Ramos (cell line): ENCODE results near the gene HOXB6.

ENCODE experiments used
- in situ Hi-C: fragments of 300-500 bp; cut with MboI; formaldehyde crosslinking; loops from one replicate; pipeline ENCODE4 v1.14.3; 2022; ENCODE audit warnings: low sequenced_read_pairs; ENCODE audit not compliant: unreplicated experiment

Gene HOXB6

DNA sequence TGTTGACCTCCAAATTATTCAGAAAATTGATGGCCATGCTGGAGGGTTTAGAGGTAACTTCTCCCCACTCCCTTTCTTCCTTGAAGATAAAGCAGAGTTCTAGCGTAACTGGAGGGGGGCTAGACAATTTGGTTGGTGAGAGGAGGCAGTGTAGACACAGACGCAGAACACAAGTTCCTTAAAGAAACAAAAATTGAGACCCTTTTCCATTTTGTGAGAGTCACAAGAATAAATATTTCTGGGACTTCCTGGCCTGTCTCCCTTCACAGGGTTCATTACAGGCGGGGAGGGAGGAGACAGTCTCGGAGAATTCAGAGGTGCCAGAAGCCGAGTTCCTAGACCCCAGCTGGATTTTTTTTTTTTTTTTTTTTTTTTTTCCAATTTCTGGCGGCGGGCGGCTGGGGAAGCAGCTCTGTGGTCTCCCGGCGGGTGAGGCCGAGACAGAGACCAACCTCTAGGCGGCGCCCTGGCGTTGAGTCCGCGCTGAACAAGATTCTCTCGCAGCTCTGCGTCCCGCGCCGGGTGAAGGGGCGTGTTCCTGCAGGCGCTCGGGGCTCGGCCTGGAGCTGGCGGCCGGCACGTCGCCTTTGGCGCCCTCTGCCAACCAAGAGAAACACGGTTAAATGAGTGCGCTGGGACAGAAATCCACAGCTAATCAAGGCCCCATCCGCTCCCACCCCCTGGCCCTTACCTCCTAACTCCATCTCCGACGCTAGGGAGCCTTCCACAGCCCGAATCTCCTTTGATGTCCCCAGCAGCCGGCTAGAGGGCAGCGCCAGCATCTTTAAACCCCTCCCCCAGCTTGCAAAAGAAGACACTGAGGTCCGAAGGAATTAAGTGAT is 31.6 kb upstream of the HOXB6 start:
- in situ Hi-C loops, result no loop called here

DNA sequence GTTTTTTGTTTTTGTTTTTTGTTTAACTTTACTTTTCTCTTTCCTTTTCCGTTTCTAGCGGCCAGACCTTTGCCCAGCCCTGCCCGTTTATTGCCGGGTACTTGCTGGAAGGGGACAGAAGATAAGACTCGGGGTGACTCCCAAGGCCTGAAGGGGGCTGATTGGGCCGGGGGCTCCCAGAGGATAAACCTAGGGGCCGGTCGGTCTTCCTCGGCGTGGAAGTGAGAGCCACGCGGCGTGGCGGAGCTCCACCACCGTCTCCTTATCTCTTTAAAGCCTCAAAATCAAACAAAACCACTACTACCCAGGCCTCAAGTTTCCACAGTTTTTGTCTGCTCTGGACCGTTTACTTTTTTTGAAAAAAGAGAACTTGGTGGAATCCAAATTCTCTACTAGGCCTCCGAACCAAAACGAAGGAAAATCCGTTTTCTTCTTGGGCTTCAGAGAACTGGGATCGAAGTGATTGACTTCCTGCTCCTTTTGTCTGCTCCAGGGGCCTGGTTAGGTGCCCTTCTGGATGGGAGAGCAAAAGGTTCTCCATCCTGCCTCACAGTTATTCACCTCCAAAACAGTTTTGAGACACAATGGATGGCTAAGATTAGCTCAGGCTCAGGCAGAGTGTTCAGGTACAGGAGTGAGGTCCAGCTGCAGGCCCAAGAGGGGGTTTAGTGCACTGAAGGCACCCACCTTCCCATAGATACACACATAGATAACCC is 29.9 kb upstream of the HOXB6 start:
- in situ Hi-C loops, result no loop called here

DNA sequence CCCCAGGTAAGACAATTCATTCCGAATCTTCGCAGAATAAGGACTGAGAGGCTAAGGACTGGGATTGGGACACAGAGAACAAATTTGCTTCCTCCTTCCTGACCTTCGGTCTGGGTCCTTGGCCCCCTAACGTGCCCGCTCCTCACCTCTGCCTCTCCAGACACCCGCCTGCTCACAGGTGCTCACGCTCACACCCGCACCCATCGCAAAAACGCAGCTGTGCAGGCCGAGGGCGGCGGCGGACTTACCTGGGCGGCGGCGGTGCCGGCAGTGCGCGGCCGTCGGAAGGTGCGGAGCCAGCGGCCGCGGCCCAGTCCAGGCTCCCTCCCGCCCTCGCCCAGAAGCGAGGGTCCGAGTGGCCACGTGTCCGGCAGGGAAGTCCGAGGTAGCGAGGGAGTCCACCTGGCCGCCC is 28.5 kb upstream of the HOXB6 start:
- in situ Hi-C loops, result no loop called here

DNA sequence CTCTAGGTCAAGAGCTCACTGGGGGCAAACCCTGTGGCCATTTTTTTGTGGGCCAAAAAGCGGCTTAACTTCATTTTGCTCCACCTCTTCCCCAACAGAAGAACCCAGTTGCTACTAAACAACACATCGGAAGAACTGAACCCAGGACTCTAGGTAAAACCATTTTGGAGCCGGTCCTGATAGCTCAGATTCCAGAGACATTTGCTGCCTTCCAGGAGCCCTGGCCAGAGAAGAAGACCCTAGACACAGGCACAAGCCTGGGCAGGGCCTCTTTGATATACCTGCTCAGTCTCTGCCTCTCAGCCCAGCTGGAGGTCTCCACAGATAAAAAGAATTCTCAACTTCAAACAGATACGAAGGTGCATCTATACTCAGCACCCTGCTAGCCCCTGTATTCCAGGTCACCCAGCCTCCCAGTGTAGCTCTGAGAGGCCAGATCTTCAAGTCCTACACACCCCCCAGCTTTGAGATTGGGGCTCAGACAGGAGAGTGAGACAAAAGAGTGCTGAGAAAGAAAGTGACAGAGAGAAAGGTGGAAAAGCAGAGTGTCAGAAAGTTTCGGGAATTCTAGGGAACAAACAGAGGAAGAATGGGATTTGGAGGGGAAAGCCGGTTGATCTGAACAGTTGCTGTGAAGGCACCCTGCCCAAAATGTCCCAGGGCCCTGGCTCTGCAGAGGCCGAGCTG is 27.9 kb upstream of the HOXB6 start:
- in situ Hi-C loops, result no loop called here

- in situ Hi-C loops, result no loop called here
Measured at GRCh38 chr17:48631693-48632578, 27.1 kb upstream of the HOXB6 start.

DNA sequence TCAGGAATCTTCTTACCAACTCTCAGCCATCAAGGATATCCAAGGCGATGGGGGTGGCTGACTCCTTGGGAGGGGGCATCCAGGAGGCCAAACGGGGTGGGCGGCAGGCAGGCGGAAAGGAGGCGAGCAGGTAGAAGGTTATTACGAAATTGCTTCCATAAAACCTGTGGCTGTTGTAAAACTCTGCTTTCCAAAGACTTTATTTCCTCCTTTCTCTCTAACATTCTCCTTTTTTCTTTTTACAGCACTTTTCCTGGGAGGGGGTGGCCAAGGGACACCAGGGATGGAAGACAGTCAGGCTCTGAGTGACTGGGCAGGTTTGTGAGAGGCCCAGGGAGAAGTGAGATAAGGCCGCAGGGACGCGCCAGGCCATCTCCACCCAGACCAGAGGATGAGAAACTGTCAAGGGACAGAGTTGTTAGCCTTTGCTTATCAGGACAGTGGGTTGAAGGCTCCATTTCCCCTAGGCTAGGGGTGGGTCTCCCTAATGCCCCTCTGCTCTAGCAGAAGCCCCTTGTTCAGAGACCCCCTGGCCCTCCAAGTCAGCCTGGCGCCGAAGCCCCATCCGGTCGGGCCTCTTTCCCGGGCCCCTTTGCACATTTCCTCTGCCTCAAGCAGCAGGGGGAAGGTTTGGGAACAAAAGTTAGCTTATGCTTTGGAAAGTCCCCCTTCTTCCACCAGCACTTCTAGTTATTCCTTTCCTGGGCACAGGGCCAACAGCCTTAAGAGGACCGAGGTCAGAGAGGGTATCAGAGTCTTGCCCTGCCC is 26.3 kb upstream of the HOXB6 start:
- in situ Hi-C loops, result no loop called here

- in situ Hi-C loops, result no loop called here
Measured at GRCh38 chr17:48630009-48630924, 25.5 kb upstream of the HOXB6 start.

DNA sequence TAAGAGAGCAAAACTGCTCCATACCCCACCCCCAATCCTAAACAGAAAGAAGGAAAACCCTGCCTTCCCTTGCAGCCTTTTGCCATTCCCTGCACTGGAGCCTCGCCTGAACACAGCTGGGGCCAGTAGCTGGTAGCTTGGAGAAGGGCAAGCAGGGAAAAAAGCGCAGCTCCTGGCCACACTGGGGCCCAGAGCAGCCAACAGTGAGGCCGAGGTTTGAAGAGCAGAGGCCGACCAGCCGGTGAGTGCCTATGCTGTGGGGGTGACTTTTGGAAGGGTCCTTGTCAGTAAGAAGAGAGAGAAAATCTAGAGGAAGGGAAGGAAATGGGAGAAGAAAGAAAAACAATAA is 24.6 kb upstream of the HOXB6 start:
- in situ Hi-C loops, result no loop called here

DNA sequence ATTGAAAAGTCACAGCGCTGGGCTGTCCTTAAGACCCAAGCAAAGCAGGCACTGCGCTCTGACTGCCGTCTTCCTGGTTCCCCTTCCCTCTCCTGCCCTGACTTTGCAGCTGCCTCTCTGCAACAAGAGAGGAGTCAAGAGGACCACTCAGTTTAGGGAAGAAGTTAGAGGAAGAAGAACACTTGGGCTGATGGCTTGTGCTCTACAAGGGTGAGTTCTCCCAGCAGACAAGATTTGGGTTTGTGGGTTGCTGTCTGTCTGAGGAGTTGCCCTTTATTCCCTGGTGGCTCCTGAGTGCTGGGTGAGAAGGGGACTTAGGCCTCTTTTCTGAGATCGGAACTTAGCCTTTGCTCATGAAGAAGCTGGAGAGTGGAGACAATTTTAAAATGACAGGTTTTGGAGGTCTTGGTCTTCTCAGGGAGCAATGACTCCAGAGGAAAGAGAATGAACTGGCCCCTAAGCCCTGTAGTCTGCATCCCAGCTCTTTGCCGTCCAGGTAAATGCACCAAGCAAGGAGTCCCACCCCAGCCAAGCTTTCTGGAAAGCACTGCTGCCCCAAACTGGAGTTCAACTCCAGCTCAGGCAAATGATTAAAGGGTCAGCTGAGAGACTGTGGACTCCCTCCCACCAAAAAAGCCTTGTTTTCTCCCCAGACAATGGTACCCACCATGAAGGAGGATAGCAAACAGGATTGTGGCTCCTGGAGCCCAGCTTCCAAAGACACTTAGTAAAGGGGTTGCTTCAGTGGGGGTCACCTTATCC is 24.0 kb upstream of the HOXB6 start:
- in situ Hi-C loops, result no loop called here

- in situ Hi-C loops, result no loop called here
Measured at GRCh38 chr17:48627623-48628521, 23.1 kb upstream of the HOXB6 start.

GRCh38 chr17:48627118-48627597 is 22.4 kb upstream of the HOXB6 start:
- in situ Hi-C loops, result no loop called here

DNA sequence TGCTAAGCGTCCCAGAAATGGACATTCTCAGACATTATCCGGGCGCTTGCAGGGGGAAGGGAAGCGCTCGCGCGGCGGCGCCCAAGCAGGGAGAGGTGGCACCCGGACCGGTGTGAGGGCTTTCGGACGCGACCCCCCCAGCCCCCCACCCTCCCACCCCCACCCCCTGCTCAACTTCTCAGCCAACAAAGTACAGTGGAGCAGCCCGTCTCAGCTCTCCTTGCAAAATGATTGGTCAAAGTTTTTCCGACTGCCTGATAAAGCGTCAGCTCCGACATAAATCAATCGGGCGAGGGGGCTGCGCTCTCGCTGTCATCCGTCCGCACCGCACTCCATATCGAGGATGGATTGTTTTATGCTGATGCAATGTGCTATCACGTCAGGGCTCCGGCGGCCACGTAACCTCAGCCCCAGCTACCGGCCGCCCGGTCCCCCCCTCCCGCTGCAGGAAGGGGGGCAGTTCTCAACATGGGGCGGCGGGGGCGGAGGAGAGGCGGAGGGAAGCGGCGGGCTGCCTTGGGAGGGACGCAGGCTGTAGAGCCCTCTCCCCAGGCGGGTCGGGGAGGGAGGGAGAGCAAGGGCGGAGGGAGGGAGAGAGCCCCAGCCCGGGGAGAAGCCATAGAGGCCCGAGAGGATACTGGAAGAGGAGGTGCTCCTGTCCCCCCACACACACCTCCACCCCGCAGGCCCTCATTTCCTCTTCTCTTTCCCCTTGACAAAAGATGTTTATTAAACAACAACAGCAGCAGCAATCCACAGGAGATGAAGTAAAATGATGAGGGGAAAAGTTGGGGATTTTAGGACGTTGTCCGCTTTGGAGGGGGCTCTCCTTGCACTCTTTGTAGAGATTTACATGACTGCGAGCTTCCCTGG is 21.7 kb upstream of the HOXB6 start, which contains the start of gene HOXB9:
Gene HOXB9 (minus strand): TSS at position 114 of the 873 bp plus-strand sequence. CDS start 89 bp downstream, at position 25.
- in situ Hi-C loops, result no loop called here

DNA sequence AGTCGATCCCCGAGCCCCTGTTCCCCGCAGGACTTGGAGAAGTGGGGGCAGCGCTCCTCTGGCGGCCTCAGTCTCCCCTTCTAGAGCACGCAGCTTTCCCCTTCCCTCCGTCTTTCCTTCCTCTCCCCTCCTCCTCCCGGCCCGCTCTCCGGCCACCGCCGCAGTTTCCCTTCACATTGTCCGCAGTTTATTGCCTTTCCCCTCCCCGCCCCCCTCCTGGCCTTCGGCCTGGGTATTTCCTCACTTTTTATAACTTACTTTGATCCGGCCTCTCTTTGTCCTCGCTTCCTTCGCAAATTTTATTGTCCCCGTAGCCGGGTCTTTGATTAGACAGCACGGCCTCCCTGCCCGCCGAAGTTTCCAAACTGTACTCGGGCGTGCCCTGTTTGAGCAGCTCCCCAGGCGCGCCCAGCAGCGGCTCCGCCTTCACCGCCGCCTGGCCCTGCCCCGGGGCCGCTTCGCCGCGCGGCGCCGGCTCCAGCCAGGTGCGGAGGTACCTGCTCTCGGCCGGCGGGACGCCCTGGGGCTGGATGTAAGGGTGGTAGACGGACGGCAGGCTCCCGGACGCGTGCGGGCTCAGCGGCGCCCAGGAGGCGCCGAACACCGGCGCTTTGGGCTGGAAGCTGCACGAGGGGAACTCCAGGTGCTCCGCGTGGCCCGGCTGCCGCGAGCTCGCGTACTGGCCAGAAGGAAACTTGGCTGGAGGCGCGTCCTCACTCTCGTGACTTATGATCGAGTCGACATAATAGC is 20.9 kb upstream of the HOXB6 start:
- in situ Hi-C loops, result no loop called here

- in situ Hi-C loops, result no loop called here
Measured at GRCh38 chr17:48624544-48625494, 20.0 kb upstream of the HOXB6 start.
